Hepatic stellate cell (primary cell): ENCODE data around the gene CADM3.

Experiments
- DNase-seq: peaks from one replicate; pipeline ENCODE4 v3.0.0; 2011; ENCODE audit warnings: low spot score

CADM3 gene

GRCh38 chr1:159175571-159175970 is 4.2 kb downstream of the CADM3 start:
- DNase-seq = no peak

GRCh38 chr1:159177272-159177907 is 6.0 kb downstream of the CADM3 start:
- no peak for DNase-seq

DNA sequence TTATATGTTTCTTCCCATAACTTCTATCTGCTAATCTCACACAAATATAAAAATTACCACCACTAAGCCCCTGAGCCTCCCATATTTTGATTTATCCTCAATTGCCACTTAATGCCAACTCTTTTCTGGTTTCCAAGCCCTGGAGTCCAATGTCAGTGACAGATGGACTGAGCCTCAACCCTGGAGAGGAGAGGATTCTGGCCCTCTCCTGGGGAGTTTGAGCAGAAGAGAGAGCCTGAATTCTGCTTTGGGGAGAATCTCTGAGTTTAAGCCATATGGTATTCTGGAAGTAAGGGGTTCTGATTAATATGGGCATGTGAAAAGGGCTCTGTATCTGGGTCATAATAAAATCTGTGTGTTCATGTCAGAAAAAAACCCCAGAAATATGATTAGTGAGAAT is 8.5 kb downstream of the CADM3 start:
- no peak for DNase-seq

- no peak for DNase-seq
Measured at GRCh38 chr1:159180516-159180915, 9.1 kb downstream of the CADM3 start.

GRCh38 chr1:159181328-159182024 is 10.1 kb downstream of the CADM3 start:
- no peak for DNase-seq

- DNase-seq = no peak
Measured at GRCh38 chr1:159184201-159184600, 12.8 kb downstream of the CADM3 start.

GRCh38 chr1:159185121-159185520 is 13.7 kb downstream of the CADM3 start:
- no peak for DNase-seq

DNA sequence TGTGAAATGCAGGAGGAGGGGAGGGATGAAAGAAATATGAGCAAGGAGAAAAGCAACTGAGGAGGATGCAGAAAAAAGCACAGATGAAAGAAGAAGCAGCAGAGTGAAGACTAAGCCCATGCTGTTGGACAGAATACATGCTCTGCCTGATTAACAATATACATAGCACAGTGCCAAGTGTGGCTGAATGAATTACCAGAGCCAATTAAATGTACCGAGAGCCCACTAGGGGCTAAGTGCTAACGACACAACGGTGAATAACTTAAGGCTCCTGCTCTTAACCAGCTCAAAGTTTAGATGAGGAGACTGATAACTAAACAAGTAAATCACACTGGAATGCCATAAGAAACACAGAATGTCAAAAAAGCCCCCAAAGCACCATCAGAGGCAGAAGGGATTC is 15.6 kb downstream of the CADM3 start:
- DNase-seq = no peak

GRCh38 chr1:159187647-159188374 is 16.4 kb downstream of the CADM3 start:
- no peak for DNase-seq

DNA sequence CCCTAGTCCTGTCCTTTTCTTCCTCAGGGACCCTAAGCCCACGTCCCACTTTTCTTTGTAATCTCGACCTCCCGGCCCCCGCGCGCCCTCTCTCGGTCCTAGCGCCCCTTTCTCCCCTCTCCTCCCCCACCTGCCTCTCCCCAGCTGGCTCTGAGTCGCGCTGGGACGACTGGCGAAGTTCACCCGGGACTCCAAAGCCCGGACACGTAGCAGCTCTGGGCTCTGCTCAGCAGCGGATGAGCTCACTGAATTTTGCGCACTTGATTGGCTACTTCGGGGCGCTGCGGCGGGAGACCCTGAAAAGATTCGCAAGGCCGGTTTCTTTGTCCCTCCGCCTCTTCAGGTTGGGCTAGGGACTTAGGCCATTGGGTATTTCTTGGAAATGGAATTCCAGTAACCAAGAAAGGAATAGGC is 17.0 kb downstream of the CADM3 start:
- peak; percentile 47 for DNase-seq

GRCh38 chr1:159190441-159190840 is 19.0 kb downstream of the CADM3 start:
- DNase-seq = no peak

GRCh38 chr1:159196543-159196942 is 25.1 kb downstream of the CADM3 start:
- DNase-seq = no peak

GRCh38 chr1:159197561-159198557 is 26.4 kb downstream of the CADM3 start:
- peak; percentile 63 for DNase-seq

- DNase-seq = no peak
Measured at GRCh38 chr1:159199901-159200300, 28.5 kb downstream of the CADM3 start.

GRCh38 chr1:159200769-159201168 is 29.4 kb downstream of the CADM3 start:
- DNase-seq = no peak

DNA sequence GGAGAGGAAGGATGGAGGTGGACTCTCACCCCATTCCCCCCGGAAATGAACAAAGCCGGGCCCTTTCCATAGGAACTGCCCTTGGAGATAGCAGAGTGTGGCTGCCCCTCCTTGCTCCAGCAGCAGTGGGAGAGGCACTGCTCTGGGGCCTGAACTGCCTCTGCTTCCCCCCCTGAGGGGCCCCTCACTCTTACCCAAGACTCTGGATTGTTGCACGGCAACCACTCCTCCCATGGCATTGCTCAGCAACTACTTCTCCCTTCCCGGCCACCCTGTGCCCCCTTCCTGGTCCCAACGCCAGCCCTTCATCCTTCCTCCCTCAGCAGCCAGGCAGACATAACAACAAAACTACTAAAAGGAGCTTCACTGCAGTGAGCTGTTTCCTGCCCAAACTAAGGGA is 30.2 kb downstream of the CADM3 start:
- DNase-seq = no peak

- DNase-seq = no peak
Measured at GRCh38 chr1:159203610-159204009, 32.2 kb downstream of the CADM3 start.

GRCh38 chr1:159204161-159205141 is 33.0 kb downstream of the CADM3 start, which contains the start of gene ACKR1:
Gene ACKR1 (plus strand): TSS chr1:159204875. CDS start chr1:159204960, 85 bp downstream.
- DNase-seq = no peak

GRCh38 chr1:159205225-159205624 is 33.8 kb downstream of the CADM3 start:
- DNase-seq = no peak

- no peak for DNase-seq
Measured at GRCh38 chr1:159206110-159206509, 34.7 kb downstream of the CADM3 start.

DNA sequence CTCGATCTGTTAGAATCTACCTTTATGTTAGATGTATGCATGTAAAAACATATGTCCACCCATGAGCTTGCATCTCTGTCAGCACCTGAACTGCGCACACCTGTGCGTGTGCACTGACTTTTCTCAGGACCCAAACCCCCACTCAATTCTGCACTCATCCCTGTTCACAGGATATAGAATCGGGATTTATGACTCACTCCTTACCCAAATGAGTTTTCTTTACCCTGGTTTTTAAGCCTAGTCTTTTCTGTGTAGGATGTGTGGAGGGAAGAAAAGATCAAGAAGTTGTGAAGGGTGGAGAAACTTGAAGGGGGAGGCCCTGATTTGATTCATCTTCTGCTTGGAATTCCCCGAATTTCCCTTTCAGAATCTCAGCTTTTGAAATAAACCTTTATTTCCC is 35.7 kb downstream of the CADM3 start:
- no peak for DNase-seq
